ENCODE results near the gene IMPDH1. TPM values are rescaled to one million over a fixed set of nuclear protein-coding genes. Genes with fewer than 3 reads are reported as not detected.
A peak's percentile ranks its signal among the peaks of the same experiment; 100 is the strongest.

IMPDH1 gene
- total RNA-seq, 1 donor from 2014 or later: 20.0 TPM

DNA sequence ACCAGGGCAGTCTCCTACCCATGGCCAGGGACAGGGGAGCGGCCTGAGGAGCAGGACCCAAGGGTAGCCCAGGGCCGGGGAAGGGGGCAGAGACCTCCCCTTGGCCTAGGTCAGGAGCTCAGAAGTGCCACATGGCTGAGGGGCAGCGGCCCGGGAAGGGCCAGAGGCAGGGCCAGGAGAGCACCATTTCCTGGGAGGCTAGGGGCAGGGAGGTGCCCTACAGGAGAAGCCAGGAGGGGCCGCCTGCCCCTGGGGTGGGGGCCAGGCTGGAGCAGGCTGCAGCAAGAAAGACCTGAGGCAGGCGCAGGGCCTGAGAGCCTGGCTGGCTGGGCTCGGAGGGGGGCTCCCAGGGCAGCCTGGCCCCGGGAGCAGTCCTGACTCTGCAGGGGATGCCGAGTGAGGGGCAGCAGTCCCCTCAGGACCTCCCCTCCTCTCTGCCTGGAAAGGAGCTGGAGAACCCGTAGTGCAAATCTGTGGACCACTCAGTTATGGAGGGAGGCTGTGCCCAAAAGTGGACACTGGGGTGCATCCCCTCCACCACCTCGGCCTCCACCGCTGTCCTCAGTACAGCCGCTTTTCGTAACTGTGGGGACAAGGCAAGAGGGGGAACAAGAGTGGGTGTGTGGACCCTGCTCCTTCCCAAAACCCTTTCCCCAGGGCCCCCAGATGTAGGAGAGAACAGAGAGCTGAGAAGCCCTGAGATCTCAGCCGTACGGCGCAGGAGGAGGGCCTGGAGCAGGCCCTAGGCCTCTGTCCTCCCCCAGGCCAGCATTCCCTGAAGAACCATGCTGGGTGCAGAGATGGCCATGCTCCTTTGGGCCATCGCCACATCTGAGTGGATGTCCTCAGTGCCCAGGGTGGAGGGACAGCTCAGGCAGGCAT, 17.1 kb downstream of the IMPDH1 start:
- intact Hi-C loops (cut with DNase I): no loop called here
- DNase-seq (no peak), ATAC-seq (ENCODE audit: poor library complexity) (no peak)

DNA sequence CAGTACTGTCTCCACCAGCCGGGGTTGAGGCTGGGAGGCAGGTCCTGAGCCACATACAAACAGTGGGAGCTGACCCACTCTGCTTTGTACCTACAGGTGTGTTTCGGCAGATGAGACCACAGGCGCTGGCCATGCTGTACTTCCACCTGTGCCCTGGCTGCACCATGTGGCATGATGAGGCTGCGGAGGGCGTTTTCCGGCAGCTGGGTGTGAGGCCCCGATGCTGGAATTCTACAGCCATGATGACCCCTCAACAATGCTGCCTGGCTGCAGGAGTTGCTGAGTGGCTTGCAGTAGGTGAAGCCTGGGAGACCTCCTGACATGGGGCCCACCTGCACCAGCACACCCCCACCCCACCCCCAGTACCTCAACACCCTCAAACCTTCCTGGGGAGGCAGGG, 18.0 kb downstream of the IMPDH1 start:
- ATAC-seq (ENCODE audit: poor library complexity): no peak

DNA sequence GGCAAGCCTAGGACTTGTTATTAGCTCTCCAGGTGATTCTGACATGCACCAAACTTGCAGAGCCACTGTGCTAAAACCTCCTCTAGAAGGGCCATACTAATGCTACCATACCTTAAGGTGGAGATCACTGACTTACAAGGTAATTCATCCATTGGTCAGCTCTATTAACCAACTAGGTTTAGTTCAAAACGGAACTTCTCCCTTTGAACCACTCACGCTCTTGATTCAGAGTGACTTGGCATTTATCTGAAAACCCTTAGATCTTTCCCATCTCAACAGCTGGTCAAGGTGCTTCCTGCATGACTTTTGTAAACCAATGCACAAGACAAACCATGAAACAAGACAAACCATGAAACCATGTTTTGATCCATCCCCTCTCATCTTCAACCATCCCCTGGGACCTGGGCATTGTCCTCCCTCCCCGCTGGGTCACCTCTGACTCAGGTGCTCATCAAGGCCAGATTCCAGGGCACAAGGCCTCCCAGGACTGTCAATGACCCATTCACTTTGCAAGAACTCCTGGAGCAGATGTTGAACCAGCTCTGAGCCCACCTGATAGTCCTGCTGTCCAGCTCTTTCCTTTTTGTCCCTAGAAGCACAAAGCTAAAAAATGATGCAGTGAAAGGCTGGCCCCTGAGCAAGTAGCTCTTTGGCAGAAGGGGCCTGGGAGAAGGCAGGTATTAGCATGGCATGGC, 18.8 kb downstream of the IMPDH1 start:
- intact Hi-C loops (cut with DNase I): no loop called here
- no peak for DNase-seq
- no peak for ATAC-seq (ENCODE audit: poor library complexity)

More for the DNA sequence above, 18.0 kb downstream of the IMPDH1 start:
- intact Hi-C loops (cut with DNase I): no loop called here
- no peak for DNase-seq

DNA sequence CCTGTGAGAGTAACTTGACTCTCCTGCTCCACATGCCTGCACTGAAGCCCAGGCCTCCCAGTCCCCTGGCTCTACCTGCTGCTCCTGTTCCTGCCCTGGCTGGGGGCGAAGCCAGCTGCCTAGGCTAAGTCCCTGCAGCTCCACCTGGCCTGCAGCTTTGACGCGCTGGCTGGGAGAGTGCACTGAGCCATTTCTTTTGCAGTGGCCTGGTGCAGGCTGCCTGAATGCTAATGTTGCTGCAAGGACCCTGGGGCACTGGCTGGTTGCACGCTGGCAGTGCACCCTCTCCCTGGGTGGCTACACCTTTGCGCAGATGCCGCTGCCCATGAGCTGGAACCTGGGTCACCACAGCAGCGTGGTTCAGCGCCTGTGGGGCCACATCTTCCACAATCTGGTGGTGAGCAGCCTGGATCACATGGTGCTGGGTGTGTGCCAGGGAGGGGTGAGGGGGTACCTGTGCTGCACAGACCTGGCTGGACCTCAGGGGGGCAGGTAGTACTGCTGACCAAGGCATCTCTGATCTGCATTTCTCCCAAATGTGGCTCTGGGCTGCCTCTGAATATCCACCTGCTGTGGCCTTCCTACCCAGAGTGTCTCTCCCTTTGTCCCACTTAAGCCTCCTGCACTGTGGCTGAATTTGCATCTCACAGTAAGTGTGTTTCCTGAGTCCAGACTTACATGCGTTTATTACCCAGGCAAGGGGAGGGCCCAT, 20.0 kb downstream of the IMPDH1 start:
- DNase-seq: no peak
- intact Hi-C loops (cut with DNase I): no loop called here
- no peak for ATAC-seq (ENCODE audit: poor library complexity)

DNA sequence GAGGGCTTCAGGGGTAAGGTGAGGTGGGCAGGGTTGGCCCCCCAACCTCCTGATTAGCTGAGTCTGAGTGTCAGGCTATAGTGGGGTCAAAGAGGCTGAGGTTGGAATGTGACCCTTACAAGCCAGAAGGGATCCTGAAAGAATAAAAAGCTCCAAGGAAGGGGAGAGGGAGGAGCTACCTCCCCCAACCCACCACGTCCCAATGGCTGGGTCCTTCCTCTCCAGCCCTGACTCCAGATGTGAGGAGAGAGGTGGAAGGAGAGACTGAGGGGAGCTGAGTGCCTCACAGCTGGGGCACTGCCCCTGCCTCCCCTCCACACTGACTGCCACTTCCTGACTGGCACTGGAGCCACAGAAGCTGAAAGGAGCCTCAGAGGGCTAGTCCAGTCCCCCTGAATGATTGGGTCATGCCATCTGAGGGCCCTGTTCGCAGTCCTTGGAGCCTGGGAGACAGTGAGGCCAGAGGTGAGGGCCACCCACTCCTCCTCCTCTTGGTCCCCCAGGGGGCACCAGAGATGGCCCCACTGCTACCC, 20.6 kb downstream of the IMPDH1 start:
- ATAC-seq (ENCODE audit: poor library complexity) (no peak), DNase-seq (no peak)
- intact Hi-C loops (cut with DNase I): no loop called here

DNA sequence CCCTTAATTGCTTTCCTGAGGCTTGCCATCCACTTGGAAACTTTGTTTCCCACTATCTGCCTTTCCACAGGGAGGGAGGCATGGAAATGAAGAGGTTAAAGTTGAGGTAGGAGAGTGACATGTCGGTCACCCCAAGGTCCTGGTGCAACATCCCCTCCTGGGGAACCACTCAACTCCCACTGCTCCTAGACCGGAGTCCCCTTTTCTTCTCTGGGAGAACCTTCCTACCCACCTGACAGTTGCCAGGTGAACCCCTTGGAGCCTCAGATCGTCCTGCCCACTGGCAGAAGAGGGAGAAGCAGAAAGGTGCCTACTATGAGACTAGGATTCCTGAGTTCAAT, 21.7 kb downstream of the IMPDH1 start:
- ATAC-seq (ENCODE audit: poor library complexity): no peak
- intact Hi-C loops (cut with DNase I): no loop called here
- no peak for DNase-seq

DNA sequence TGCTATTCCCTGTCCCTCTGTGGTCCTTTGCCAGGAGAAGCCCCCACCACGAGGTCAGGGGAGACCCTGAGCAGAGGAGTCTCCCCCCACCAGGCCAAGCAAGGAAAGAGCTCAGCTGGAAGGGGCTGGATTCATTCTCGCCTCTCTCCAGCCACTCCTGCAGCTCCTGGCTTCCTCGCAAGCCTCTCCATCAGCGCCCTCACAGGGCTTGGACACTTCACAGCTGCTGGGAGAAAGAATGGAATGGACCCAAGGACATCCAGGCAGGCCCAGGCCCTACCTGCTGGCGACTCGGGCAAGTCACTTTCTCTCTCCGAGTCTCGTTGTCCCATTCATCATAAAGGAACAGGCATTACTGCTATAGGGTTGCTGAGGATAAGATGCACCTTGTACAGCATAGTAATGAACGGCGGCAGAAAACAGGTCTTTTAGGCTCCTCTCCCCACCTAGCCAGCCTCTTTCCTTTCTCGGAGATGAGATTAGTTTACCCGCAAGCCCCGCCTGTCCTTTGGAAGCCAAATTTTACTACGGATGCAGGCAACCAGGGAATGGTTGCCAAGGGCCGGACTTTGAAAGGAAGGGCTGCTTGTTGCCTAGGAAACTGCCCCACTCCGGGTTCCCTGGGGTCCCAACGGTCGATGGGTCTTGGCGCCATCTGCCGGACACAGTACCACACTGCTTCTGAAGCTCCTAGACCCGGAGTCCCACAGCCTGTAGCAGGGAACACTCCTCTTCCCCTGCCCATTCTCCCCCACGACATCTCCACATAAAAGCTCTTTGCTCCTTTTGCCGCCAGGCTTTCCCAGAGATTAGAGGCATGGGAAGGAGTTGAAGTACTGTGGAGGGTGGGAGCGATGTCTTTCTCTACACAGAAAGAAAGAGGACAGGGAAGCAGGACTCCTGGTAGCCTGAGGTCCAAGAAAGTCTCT, 22.3 kb downstream of the IMPDH1 start:
- peak; percentile 89 for DNase-seq
- intact Hi-C loops (cut with DNase I): loop anchor here (2.0 kb wide), 1 partner anchor 39 kb away; no protein-coding TSS in a partner anchor
- ATAC-seq (ENCODE audit: poor library complexity): peak; percentile 93

DNA sequence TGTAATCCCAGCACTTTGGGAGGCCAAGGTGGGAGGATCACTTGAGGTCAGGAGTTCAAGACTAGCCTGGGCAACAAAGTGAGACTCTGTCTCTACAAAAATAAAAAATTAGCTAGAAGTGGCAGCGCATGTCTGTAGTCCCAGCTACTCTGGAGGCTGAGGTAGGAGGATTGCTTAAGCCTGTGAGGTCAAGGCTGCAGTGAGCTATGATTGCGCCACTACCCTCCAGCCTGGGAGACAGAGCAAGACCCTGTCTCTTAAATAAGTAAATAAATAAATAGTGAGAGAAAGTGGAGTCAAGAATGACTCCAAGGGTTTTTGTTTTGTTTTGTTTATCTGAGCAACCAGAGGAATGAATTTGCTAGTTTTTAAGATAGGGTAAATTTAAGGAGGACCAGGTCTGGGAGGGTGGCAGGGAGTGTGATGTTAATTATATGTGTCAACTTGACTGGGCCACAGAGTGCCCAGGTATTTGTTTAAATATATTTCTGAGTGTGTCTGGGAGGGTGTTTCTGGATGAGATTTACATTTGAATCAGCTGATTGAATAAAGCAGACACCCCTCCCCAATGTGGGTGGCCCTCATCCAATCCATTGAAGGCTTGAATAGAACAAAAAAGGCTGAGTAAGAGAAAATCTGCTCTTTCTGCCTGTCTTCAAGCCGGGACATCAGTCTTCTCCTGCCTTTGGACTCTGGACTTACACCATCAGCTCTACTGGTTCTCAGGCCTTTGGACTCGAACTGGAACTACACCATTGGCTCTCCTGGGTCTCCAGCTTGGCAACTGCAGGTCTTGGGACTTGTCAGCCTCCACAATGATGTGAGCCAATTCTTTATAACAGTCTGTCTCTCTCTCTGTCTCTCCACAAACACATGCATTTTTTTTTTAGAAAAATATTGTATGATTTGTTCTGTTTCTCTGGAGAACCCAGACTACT, 23.5 kb downstream of the IMPDH1 start:
- intact Hi-C loops (cut with DNase I): loop anchor here (2.0 kb wide), 1 partner anchor 37 kb away; no protein-coding TSS in a partner anchor
- DNase-seq: no peak
- ATAC-seq (ENCODE audit: poor library complexity): no peak

DNA sequence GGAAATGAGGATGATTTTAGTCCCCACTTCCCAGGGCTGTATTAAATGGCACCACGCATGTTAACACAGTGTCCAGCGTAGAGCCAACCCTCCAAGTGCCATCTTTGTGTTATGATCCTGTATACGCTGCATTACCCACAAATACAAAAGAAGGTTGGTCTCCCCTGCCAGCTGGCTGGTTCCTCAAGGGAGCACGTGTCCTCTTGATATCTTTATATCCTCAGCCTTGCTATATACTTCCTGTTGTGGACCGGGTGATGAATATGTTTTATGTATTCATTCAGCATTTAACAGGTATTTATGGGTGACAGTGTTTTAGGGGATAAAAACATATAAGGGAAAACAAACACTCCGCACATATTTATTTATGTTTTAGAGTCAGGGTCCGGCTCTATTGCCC, 25.1 kb downstream of the IMPDH1 start:
- intact Hi-C loops (cut with DNase I): no loop called here
- ATAC-seq (ENCODE audit: poor library complexity): no peak

DNA sequence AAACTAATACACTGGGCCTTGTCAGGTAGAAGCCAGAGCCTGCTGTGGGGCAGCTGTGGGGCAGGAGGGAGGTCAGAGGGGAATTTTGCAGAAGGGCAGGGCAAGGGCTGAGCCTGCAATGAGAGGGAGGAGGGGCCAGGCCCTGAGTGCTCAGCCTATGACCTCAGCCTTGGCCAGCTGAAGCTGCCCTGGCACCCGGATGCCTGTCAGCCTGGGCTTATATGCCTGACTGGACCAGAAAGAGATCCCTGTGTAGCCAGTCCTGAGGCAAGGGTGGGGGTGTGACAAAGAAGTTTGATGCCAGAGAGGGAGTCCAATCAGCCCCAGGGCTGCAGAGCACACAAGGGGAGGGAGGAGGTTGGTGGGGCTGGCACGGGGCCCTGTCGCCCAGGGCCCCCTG, 26.0 kb downstream of the IMPDH1 start:
- ATAC-seq (ENCODE audit: poor library complexity): no peak
- intact Hi-C loops (cut with DNase I): no loop called here
- no peak for DNase-seq

More for the DNA sequence above, 25.1 kb downstream of the IMPDH1 start:
- DNase-seq: no peak

DNA sequence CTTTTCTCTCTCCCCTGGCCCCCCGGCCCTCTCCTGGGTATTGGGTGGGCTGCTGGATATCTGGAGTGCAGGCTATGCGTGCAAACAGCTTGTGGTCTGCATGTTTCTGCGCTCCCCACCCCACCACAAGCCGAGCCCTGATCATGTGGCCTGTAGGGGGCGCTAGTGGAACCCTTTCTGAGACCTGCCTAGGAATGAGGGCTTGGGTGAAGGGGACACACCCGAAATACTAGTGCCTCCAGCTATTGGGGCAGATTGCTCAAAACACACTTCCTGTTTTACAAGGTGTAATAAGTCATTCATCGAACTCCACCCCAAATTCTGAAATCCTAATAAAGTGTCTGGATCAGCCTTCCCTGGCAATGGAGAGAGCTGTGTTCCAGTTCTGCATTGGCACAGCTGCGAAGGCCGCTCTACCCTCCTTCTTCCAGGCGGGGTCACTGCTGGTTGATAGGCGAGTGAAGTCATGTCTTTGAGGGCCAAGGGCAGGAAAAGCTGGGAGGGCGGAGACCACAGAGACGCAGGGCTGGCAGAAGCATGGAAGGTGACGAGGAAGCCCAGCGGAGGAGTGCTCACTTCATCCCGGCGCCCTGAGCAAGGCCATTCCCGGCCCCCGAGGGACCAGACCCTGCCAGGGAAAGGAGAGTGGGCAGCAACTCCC, 28.5 kb downstream of the IMPDH1 start:
- ATAC-seq (ENCODE audit: poor library complexity) (peak; percentile 58), DNase-seq (peak; percentile 65)
- intact Hi-C loops (cut with DNase I): no loop called here

DNA sequence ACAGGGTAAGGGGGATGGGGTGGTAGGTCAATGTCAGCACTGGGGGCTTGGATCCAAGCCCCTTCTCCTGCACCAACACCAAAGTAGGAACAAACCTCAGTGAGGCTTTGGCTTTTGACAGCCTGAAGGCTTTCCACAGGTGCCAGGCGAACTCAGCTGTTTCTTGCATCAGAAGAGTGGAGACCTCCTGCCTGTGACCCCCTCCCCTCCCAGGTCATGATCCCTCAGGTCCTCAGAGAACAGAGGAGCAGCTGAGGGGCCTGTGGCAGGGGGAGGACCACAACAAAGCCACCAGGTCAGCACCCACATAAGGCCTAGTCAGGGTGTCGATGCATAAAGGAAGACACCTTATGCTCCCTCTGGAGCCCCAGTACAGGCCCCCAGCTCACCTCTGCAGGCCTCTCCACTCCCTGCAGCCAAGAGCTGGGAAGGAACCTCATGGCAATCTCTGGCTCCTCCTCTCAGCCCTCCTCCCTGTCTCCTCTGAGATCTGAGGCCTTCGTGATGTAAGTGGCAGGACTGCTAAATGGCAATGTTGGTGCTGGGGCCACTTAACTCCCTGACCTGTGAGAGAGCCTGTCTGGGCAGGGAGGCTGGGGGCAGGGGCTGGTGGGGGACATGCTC, 29.2 kb downstream of the IMPDH1 start:
- intact Hi-C loops (cut with DNase I): no loop called here
- DNase-seq: no peak
- no peak for ATAC-seq (ENCODE audit: poor library complexity)

DNA sequence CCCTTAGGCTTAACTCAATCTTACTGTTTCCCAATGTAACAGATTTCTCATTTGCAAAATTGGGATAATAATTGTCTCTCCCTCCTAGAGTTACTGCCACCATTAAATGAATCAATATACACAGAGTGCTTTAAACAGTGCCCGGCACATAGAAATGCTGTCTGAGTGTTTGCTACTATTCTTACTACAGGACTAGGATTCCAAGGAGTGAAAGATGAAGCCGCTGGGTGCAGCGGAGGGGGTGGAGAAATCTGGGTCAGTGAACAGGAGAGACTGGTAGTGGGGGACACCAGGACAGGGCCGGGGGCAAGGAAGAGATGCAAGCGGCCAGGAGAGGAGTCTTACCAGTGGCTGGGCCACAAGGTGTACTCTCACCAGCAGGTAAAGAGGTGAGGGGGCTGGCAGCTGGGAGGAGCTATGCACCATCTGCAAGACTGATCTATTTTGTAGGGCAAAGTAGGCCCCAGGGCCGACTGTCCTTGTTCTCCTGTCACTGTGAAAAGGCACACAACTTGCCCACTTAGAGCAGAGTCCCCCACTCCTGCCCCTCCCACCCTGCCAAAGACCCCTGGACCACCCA, 29.8 kb downstream of the IMPDH1 start:
- intact Hi-C loops (cut with DNase I): no loop called here
- ATAC-seq (ENCODE audit: poor library complexity): no peak
- DNase-seq: no peak

DNA sequence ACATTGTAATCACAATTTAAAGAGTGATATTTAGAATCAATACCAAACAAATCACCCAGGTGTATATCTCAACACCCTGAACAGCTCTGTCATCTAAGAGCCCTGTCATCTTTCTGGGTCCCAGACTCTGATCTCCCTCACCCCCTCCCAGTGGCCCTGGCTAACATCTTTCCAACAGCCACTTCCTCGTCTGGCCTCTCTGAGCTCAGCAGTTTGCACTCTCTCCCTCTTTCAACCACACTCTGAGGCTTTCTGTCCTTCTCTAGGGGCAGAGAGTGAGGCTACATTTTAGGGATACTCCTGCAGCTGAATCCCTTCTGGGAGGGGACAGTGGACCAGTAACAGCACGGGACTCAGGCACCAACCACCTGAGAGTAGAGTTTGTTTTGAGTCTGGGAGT, 31.1 kb downstream of the IMPDH1 start:
- no peak for DNase-seq
- intact Hi-C loops (cut with DNase I): no loop called here
- ATAC-seq (ENCODE audit: poor library complexity): no peak

DNA sequence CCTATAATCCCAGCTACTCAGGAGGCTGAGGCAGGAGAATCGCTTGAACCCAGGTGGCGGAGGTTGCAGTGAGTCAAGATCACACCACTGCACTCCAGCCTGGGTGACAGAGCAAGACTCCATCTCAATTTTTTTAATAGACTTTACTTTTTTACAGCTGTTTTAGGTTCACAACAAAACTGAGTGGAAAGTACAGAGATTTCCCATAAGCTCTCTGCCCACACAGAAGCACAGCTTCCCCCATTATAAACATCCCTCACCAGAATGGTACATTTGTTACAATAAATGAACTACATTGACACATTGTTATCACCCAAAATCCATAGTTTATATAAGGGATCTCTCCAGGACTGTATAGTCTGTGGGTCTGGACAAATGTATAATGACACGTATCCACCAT, 33.7 kb downstream of the IMPDH1 start:
- intact Hi-C loops (cut with DNase I): no loop called here
- ATAC-seq (ENCODE audit: poor library complexity) (no peak), DNase-seq (no peak)

DNA sequence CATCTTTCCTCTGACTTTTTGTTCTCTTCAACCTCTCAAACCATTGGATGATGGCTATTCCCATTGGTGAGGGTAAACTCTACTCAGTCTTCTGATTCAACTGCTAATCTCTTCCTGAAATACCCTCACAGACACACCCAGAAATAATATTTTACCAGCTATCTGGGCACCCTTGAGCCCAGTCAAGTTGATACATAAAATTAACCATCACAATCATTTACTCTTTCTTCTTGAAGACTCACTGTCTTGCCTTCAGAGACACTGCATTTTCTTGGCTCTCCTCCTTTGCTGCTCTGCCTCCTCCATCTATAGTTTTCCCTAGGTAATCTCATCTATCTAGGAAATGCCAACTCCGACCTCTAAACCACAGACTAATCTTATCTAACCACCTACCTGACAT, 35.7 kb downstream of the IMPDH1 start:
- no peak for ATAC-seq (ENCODE audit: poor library complexity)
- no peak for DNase-seq

More for the DNA sequence above, 35.7 kb downstream of the IMPDH1 start:
- intact Hi-C loops (cut with DNase I): no loop called here

All from Right ventricle myocardium superior (tissue), 1 donor.